Psoas muscle (tissue), 8 donors: ENCODE data around the gene PRKN. TPM values are rescaled to one million over a fixed set of nuclear protein-coding genes. Genes with fewer than 3 reads are reported as not detected.

Experiments
- ATAC-seq, 4 donors: fragments of 200-7000 bp; cut with Tn5 transposase; one replicate each; pipeline ENCODE4 v1.9.1; 2020; ENCODE audit warnings: moderate library complexity in 3 of 4, mild to moderate bottlenecking in 2 of 4
- DNase-seq, 2 donors: peaks; one replicate each; pipeline ENCODE4 v3.0.0-alpha.2; 2020
- H3K27ac ChIP-seq: fragments of 200-600 bp; one replicate; pipeline ENCODE4 v1.8.0; 2022
- H3K27me3 ChIP-seq, 3 donors: fragments of 200-600 bp in 1 of 3; one replicate each; pipeline versions ENCODE4 v1.6.1 to v1.8.0; 2013 to 2022; ENCODE audit warnings: low read length in 2 of 3, mild to moderate bottlenecking in 2 of 3, moderate library complexity in 1 of 3; ENCODE audit not compliant: insufficient read depth in 3 of 3
- H3K36me3 ChIP-seq, 2 donors: fragments of 200-600 bp in 1 of 2; one replicate each; pipeline versions ENCODE4 v1.6.1 to v1.8.0; 2013 to 2022; ENCODE audit warnings: low read depth in 1 of 2, mild to moderate bottlenecking in 1 of 2, moderate library complexity in 1 of 2; ENCODE audit not compliant: insufficient read depth in 1 of 2
- H3K4me1 ChIP-seq: fragments of 200-600 bp; one replicate; pipeline ENCODE4 v1.8.0; 2022
- H3K4me3 ChIP-seq: fragments of 200-600 bp; one replicate; pipeline ENCODE4 v1.8.0; 2022; ENCODE audit warnings: mild to moderate bottlenecking
- H3K9me3 ChIP-seq: fragments of 200-600 bp; one replicate; pipeline ENCODE4 v1.8.0; 2022
- CTCF ChIP-seq: fragments of 200-600 bp; IDR thresholded peaks from one replicate; pipeline ENCODE4 v1.8.0; 2022; ENCODE audit warnings: antibody characterized with exemption
- WGBS, 3 donors: extraction: QIAGEN DNeasy Blood & Tissue Kit; methylation state at CpG; one replicate each; pipeline versions ENCODE4 v1.1.6 to v1.1.7; 2013; 5-methylcytosine and 5-hydroxymethylcytosine counted together
- intact Hi-C, 2 donors: fragments of 100-400 bp; cut with DNase I; formaldehyde crosslinking; loops; one replicate each; pipeline versions ENCODE4 v1.11.0 to v1.14.2; 2022
- polyA plus RNA-seq, 3 donors: library from polyadenylated mRNA; stranded (reverse); fragments of 200-250 nt; gene quantifications; one replicate each; pipeline ENCODE4 v1.2.3, GENCODE V29; 2013
- total RNA-seq, 4 donors: library from RNA; stranded (reverse); fragmentation: NEBNext Ultra II Directional in 2 of 4; extraction: Animal tissue kit (Norgen Biotek cat#: 25700) in 2 of 4; gene quantifications; one replicate each; pipeline versions ENCODE4 v1.2.1 to v1.2.4, GENCODE V29; 2021 to 2023
- donor health status: healthy with polysubstance abuse.
- donor health status: DM: no; HTN: no; CAD: no; lungs with moderate emphysema.
- donor health status: Bipolar disorder and iron deficiency.
- donor health status: healthy.
- donor health status: DM: yes; HTN: yes; CAD: no.
- donor health status: DM: no; HTN: no; CAD: no.
- donor health status: DM: no; HTN: no; CAD: no.
- donor health status: DM: yes; HTN: yes; CAD: no.

PRKN gene
- total and polyA plus RNA-seq, 7 donors, result 1.5 to 19.5 (median 11.7) TPM

DNA sequence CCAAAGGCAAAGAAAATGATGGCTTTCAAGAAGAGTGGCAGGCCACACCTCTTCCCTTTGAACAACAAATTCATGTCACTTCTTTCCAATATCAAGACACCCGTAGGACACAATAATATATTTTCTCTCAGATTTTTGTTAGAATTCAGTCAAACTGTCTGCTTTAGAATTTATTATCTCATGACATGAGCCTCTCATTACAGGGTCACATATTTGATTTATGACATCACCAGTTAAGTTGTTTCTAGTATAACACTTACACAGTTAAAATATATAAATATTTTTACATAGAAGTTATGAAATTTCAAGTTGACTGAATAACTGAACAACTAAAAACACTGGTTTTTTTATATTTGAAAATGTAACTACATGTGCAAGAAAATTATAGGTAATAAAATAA, 1133.2 kb downstream of the PRKN start:
- Histone ChIP-seq H3K9me3 (no peaks in the 10 kb centered on the region), H3K4me3 (no peak overlapping the region), H3K27me3 (no peaks in the 10 kb centered on the region), H3K27ac (no peak overlapping the region), H3K36me3 (no peaks in the 10 kb centered on the region), H3K4me1 (no peaks in the 10 kb centered on the region)
- intact Hi-C loops, result no loop called here
- DNase-seq, result no peak
- WGBS, 3 donors, result 86 to 95% (median 93%) methylated on average over 1 of the region's 1 CpG
- no peak for ATAC-seq
- TF ChIP-seq CTCF, result no peak

DNA sequence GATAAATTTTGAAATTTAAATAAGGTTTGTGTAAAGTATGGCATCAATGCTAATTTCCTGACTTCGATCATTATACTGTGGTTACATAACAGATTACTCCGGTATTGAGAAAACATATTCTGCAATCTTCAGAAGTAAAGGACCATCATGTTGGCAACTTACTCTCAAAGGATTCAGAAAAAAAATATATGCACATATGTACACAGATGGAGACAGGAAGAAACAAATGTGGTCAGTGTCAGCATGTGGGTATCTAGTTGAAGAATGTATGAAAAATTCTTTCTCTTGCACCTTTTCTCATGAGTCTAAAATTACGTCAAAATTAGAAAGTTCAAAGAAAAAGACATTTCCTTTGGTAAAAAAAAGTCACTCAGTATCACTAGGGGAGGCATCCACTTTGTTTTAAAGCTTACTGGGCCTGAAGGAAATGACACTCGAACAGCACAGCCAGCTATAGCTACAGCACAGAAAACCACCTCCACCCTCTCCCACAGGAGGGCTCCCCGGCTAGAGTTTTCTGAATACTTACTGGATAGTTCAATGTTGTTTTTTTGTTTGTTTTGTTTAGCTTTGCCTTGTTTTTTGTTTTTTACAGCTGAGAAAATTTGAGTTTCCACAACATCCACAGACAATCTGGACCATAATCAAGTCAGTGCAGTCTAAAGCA, 1136.5 kb downstream of the PRKN start:
- H3K9me3 ChIP-seq, result no peaks in the 10 kb centered on the region
- H3K27me3 ChIP-seq, result no peaks in the 10 kb centered on the region
- no peak for TF ChIP-seq CTCF
- H3K36me3 ChIP-seq, result no peaks in the 10 kb centered on the region
- WGBS, 3 donors, result 59 to 72% (median 63%) methylated on average over 5 of the region's 5 CpGs
- H3K27ac ChIP-seq, result no peak overlapping the region
- DNase-seq, result no peak
- intact Hi-C loops, result no loop called here
- H3K4me3 ChIP-seq, result no peak overlapping the region
- no peak for ATAC-seq
- no peaks in the 10 kb centered on the region for H3K4me1 ChIP-seq

- Histone ChIP-seq H3K36me3 (no peaks in the 10 kb centered on the region), H3K4me3 (no peak overlapping the region), H3K27me3 (no peaks in the 10 kb centered on the region), H3K4me1 (no peaks in the 10 kb centered on the region), H3K27ac (no peak overlapping the region), H3K9me3 (no peaks in the 10 kb centered on the region)
- TF ChIP-seq CTCF, result no peak
- intact Hi-C loops, result no loop called here
- ATAC-seq (no peak), DNase-seq (no peak)
- 76 to 80% (median 77%) methylated on average over 2 of the region's 2 CpGs for WGBS, 3 donors
Measured at GRCh38 chr6:161586887-161587286, 1140.7 kb downstream of the PRKN start.

- 88 to 90% (median 88%) methylated on average over 8 of the region's 8 CpGs for WGBS, 3 donors
- TF ChIP-seq CTCF, result no peak
- no peaks in the 10 kb centered on the region for H3K9me3 ChIP-seq
- no peak overlapping the region for H3K27ac ChIP-seq
- H3K36me3 ChIP-seq, result no peaks in the 10 kb centered on the region
- no peaks in the 10 kb centered on the region for H3K4me1 ChIP-seq
- ATAC-seq (no peak), DNase-seq (no peak)
- intact Hi-C loops, result no loop called here
- no peak overlapping the region for H3K4me3 ChIP-seq
- H3K27me3 ChIP-seq, result no peaks in the 10 kb centered on the region
Measured at GRCh38 chr6:161584621-161585340, 1142.8 kb downstream of the PRKN start.
